GM23338 (cell line): ENCODE results near the gene TNNT3.

Experiments used
- CTCF ChIP-seq, 2 experiments: fragments of 200-600 bp in 1 of 2; sonication (generic) in 1 of 2; conservative IDR thresholded peaks; 2 replicates each; pipeline versions ENCODE4 v1.5.1 to v1.6.1; 2016 to 2017; ENCODE audit warnings: antibody characterized with exemption in 2 of 2, low read depth in 2 of 2, mild to moderate bottlenecking in 2 of 2, moderate library complexity in 1 of 2
- EZH2 ChIP-seq: fragments of 200-600 bp; sonication (generic); IDR thresholded peaks from one replicate; pipeline ENCODE4 v1.8.0; 2017; ENCODE audit warnings: antibody characterized with exemption, mild to moderate bottlenecking, low read depth; ENCODE audit not compliant: unreplicated experiment
- JUNB ChIP-seq: IDR thresholded peaks from one replicate; pipeline ENCODE4 v1.6.1; 2016; ENCODE audit warnings: antibody characterized with exemption; ENCODE audit not compliant: unreplicated experiment
- NANOG ChIP-seq: IDR thresholded peaks from 2 replicates; pipeline ENCODE4 v1.6.1; 2016; ENCODE audit warnings: antibody characterized with exemption, borderline replicate concordance
- POLR2AphosphoS5 ChIP-seq: IDR thresholded peaks from 2 replicates; pipeline ENCODE4 v1.6.1; 2016; ENCODE audit warnings: antibody characterized with exemption, low read depth
- REST ChIP-seq: IDR thresholded peaks from one replicate; pipeline ENCODE4 v1.6.1; 2018; ENCODE audit warnings: antibody characterized with exemption; ENCODE audit not compliant: unreplicated experiment
- STAT1 ChIP-seq: IDR thresholded peaks from one replicate; pipeline ENCODE4 v1.6.1; 2016; ENCODE audit warnings: antibody characterized with exemption; ENCODE audit not compliant: unreplicated experiment
- ZNF462 ChIP-seq: fragments of 250-450 bp; sonication (Bioruptor Pico); IDR thresholded peaks from 2 replicates; pipeline ENCODE4 v1.5.0; 2020; ENCODE audit warnings: mild to moderate bottlenecking, moderate library complexity

GRCh38 chr11:1948389-1948788, 28.9 kb downstream of the TNNT3 start:
- TF ChIP-seq CTCF (conservative IDR thresholded peaks at IDR 0.05; ENCODE audit: low read depth in 2 of 2) (no peak), EZH2 (no peak), REST (no peak), POLR2AphosphoS5 (no peak), NANOG (no peak), JUNB (no peak), ZNF462 (no peak), STAT1 (no peak)
